Mucosa of gallbladder (tissue), 1 donor: Measurements from ENCODE around the gene AKAP8. TPM values are rescaled to one million over a fixed set of nuclear protein-coding genes. Genes with fewer than 3 reads are reported as not detected.

Source experiments
- total RNA-seq: library from RNA; stranded (reverse); gene quantifications from one replicate; pipeline ENCODE4 v1.2.1, GENCODE V29; 2021
- donor health status: DM: no; HTN: no; CAD: no.

Gene AKAP8
- total RNA-seq, 1 donor from 2014 or later = 38.9 TPM

Other genes with a start within 250 kb of the AKAP8 start
- 32.4 TPM for gene NOTCH3, start 178.8 kb downstream of the AKAP8 start, total RNA-seq
- 2.0 TPM for gene EPHX3, start 147.3 kb downstream of the AKAP8 start, total RNA-seq
- 87.8 TPM for gene BRD4, start 47.2 kb downstream of the AKAP8 start, total RNA-seq
- 110 TPM for gene AKAP8L, start 39.2 kb upstream of the AKAP8 start, total RNA-seq
- 48.7 TPM for gene WIZ, start 70.2 kb upstream of the AKAP8 start, total RNA-seq
- gene RASAL3, start 84.8 kb upstream of the AKAP8 start, total RNA-seq = 9.7 TPM
- 1.6 TPM for gene PGLYRP2, start 99.7 kb upstream of the AKAP8 start, total RNA-seq
- 0.17 TPM for gene CYP4F22, start 128.7 kb upstream of the AKAP8 start, total RNA-seq
- 2.0 TPM for gene CYP4F8, start 235.4 kb upstream of the AKAP8 start, total RNA-seq